ENCODE measurements around the gene PEAK1. TPM values are rescaled to one million over a fixed set of nuclear protein-coding genes. Genes with fewer than 3 reads are reported as not detected.
A peak's percentile ranks its signal among the peaks of the same experiment; 100 is the strongest.
"Not testable (repeated sequence)": the region's sequence is repeated elsewhere in the genome, so short reads cannot be mapped to it uniquely, and the experiment has no call there.

PEAK1 gene
- polyA plus RNA-seq, 1 experiment, result 52.1 TPM

- Histone ChIP-seq H3K9me3 (ENCODE audit: control insufficient read depth, insufficient read depth, low read length) (no peaks in the 10 kb centered on the region; the same call in 1 of the 2 replicates), H3K27me3 (ENCODE audit: control insufficient read depth, insufficient read depth, low read length) (no peaks in the 10 kb centered on the region), H3K27ac (ENCODE audit: low read depth, low read length) (no peak overlapping the region), H3K4me3 (ENCODE audit: low read depth, low read length) (no peak overlapping the region)
- DNase-seq (ENCODE audit: low read depth, low spot score), result no peak
- no peak for TF ChIP-seq CTCF (IDR thresholded peaks at IDR 0.05; ENCODE audit: low read depth, low read length)
- CTCF ChIA-PET, result interaction anchor here (3.0 kb wide), 1 partner anchor 382 kb away, joined by 12 read pairs; no protein-coding TSS in a partner anchor
- POLR2A ChIA-PET, result no interaction called here
Measured at GRCh38 chr15:77160562-77161478, 259.1 kb downstream of the PEAK1 start.

- H3K27me3 ChIP-seq (ENCODE audit: control insufficient read depth, insufficient read depth, low read length); CTCF ChIA-PET; DNase-seq (ENCODE audit: low read depth, low spot score); H3K27ac ChIP-seq (ENCODE audit: low read depth, low read length); H3K9me3 ChIP-seq (ENCODE audit: control insufficient read depth, insufficient read depth, low read length); H3K4me3 ChIP-seq (ENCODE audit: low read depth, low read length); POLR2A ChIA-PET: not testable (repeated sequence)
Measured at GRCh38 chr15:77156000-77156399, 263.9 kb downstream of the PEAK1 start.

GRCh38 chr15:77148191-77148590 is 271.7 kb downstream of the PEAK1 start:
- CTCF ChIA-PET, result interaction anchor here (1.9 to 2.5 kb wide), 2 partner anchors 29 to 395 kb away, joined by 8 to 9 read pairs; no protein-coding TSS in a partner anchor
- no peak overlapping the region for H3K27ac ChIP-seq (ENCODE audit: low read depth, low read length)
- no peak for DNase-seq (ENCODE audit: low read depth, low spot score)

GRCh38 chr15:77145370-77145769 is 274.5 kb downstream of the PEAK1 start:
- ChIA-PET CTCF (interaction anchor here (0.6 to 2.7 kb wide), 6 partner anchors 15 to 488 kb away, joined by 3 to 12 read pairs (median 5); no protein-coding TSS in a partner anchor), POLR2A (interaction anchor here (0.9 kb wide), 1 partner anchor 351 kb away, joined by 4 read pairs; no protein-coding TSS in a partner anchor)
- Histone ChIP-seq H3K27ac (ENCODE audit: low read depth, low read length) (peak overlapping the region; percentile 83), H3K27me3 (ENCODE audit: control insufficient read depth, insufficient read depth, low read length) (no peaks in the 10 kb centered on the region), H3K4me3 (ENCODE audit: low read depth, low read length) (no peak overlapping the region), H3K9me3 (ENCODE audit: control insufficient read depth, insufficient read depth, low read length) (peaks cover 4% of the 10 kb centered on the region; the same call in 1 of the 2 replicates)
- TF ChIP-seq CTCF (IDR thresholded peaks at IDR 0.05; ENCODE audit: low read depth, low read length), result no peak
- DNase-seq (ENCODE audit: low read depth, low spot score), result no peak

More at GRCh38 chr15:77148191-77148590, 271.7 kb downstream of the PEAK1 start:
- Histone ChIP-seq H3K9me3 (ENCODE audit: control insufficient read depth, insufficient read depth, low read length) (no peaks in the 10 kb centered on the region), H3K27me3 (ENCODE audit: control insufficient read depth, insufficient read depth, low read length) (no peaks in the 10 kb centered on the region), H3K4me3 (ENCODE audit: low read depth, low read length) (no peak overlapping the region)
- TF ChIP-seq CTCF (IDR thresholded peaks at IDR 0.05; ENCODE audit: low read depth, low read length), result no peak
- POLR2A ChIA-PET, result no interaction called here

- Histone ChIP-seq H3K9me3 (ENCODE audit: control insufficient read depth, insufficient read depth, low read length) (peaks cover 4% of the 10 kb centered on the region; the same call in 1 of the 2 replicates), H3K27ac (ENCODE audit: low read depth, low read length) (peak overlapping the region; percentile 97), H3K27me3 (ENCODE audit: control insufficient read depth, insufficient read depth, low read length) (no peaks in the 10 kb centered on the region), H3K4me3 (ENCODE audit: low read depth, low read length) (no peak overlapping the region)
- no peak for TF ChIP-seq CTCF (IDR thresholded peaks at IDR 0.05; ENCODE audit: low read depth, low read length)
- ChIA-PET CTCF (interaction anchor here (0.6 to 2.7 kb wide), 8 partner anchors 14 to 489 kb away, joined by 3 to 12 read pairs (median 4); partner anchors contain the start of gene TSPAN3), POLR2A (interaction anchor here (0.9 to 1.0 kb wide), 3 partner anchors 13 to 352 kb away, joined by 3 to 5 read pairs (median 4); no protein-coding TSS in a partner anchor)
- peak; percentile 89 for DNase-seq (ENCODE audit: low read depth, low spot score)
Measured at GRCh38 chr15:77144492-77145070, 275.3 kb downstream of the PEAK1 start.

Data from AG04450 (cell line).